Endothelial cell (in vitro differentiated cells): ENCODE results near the gene BCKDHB. TPM values are rescaled to one million over a fixed set of nuclear protein-coding genes. Genes with fewer than 3 reads are reported as not detected.

ENCODE experiments used
- DNase-seq: peaks from one replicate; pipeline ENCODE4 v3.0.0; 2021; ENCODE audit warnings: low spot score
- H3K27ac Mint-ChIP-seq: one replicate; pipeline ENCODE4 v1.8.0; 2021; ENCODE audit warnings: mixed read lengths, inconsistent platforms; ENCODE audit not compliant: unreplicated experiment
- H3K27me3 Mint-ChIP-seq: one replicate; pipeline ENCODE4 v1.8.0; 2021; ENCODE audit warnings: mild to moderate bottlenecking, moderate library complexity, mixed read lengths, inconsistent platforms; ENCODE audit not compliant: unreplicated experiment
- H3K36me3 Mint-ChIP-seq: one replicate; pipeline ENCODE4 v1.8.0; 2021; ENCODE audit warnings: mild to moderate bottlenecking, low read depth, mixed read lengths, inconsistent platforms; ENCODE audit not compliant: unreplicated experiment
- H3K4me1 Mint-ChIP-seq: one replicate; pipeline ENCODE4 v1.8.0; 2021; ENCODE audit warnings: mild to moderate bottlenecking, mixed read lengths, inconsistent platforms; ENCODE audit not compliant: unreplicated experiment
- H3K4me3 Mint-ChIP-seq: one replicate; pipeline ENCODE4 v1.8.0; 2021; ENCODE audit warnings: mild to moderate bottlenecking, mixed read lengths, inconsistent platforms; ENCODE audit not compliant: unreplicated experiment
- H3K9me3 Mint-ChIP-seq: one replicate; pipeline ENCODE4 v1.8.0; 2021; ENCODE audit warnings: mixed read lengths, inconsistent platforms; ENCODE audit not compliant: unreplicated experiment
- CTCF ChIP-seq: fragments of 200-600 bp; sonication (generic); IDR thresholded peaks from one replicate; pipeline ENCODE4 v1.5.0; 2021; ENCODE audit warnings: antibody characterized with exemption; ENCODE audit not compliant: unreplicated experiment
- total RNA-seq: library from RNA; stranded (reverse); fragmentation: NEBNext Ultra II Directional; extraction: Animal tissue kit (Norgen Biotek cat#: 25700); gene quantifications from one replicate; pipeline ENCODE4 v1.2.1, GENCODE V29; 2021; ENCODE audit not compliant: unreplicated experiment

The BCKDHB gene
- total RNA-seq, 1 donor from 2014 or later, result 15.3 TPM

GRCh38 chr6:80091506-80091905, 15.0 kb upstream of the BCKDHB start:
- no peak overlapping the region for H3K27ac Mint-ChIP-seq
- H3K27me3 Mint-ChIP-seq, result no peaks in the 10 kb centered on the region
- no peak overlapping the region for H3K4me3 Mint-ChIP-seq
- H3K36me3 Mint-ChIP-seq, result no peaks in the 10 kb centered on the region
- no peaks in the 10 kb centered on the region for H3K9me3 Mint-ChIP-seq
- no peak for DNase-seq
- no peak for TF ChIP-seq CTCF
- H3K4me1 Mint-ChIP-seq, result no peaks in the 10 kb centered on the region

GRCh38 chr6:80094017-80094416, 12.5 kb upstream of the BCKDHB start:
- peak; percentile 9 for DNase-seq
- Mint-ChIP-seq H3K4me3 (no peak overlapping the region), H3K36me3 (no peaks in the 10 kb centered on the region), H3K9me3 (no peaks in the 10 kb centered on the region), H3K4me1 (no peaks in the 10 kb centered on the region), H3K27me3 (no peaks in the 10 kb centered on the region), H3K27ac (no peak overlapping the region)
- peak; percentile 90 for TF ChIP-seq CTCF

- Mint-ChIP-seq H3K4me1 (no peaks in the 10 kb centered on the region), H3K36me3 (no peaks in the 10 kb centered on the region), H3K27ac (no peak overlapping the region), H3K9me3 (no peaks in the 10 kb centered on the region), H3K4me3 (no peak overlapping the region), H3K27me3 (no peaks in the 10 kb centered on the region)
- DNase-seq, result no peak
- TF ChIP-seq CTCF, result no peak
Measured at GRCh38 chr6:80095600-80095999, 10.9 kb upstream of the BCKDHB start.

GRCh38 chr6:80098392-80098791, 8.1 kb upstream of the BCKDHB start:
- H3K4me1 Mint-ChIP-seq, result no peaks in the 10 kb centered on the region
- no peak for TF ChIP-seq CTCF
- H3K36me3 Mint-ChIP-seq, result no peaks in the 10 kb centered on the region
- H3K4me3 Mint-ChIP-seq, result no peak overlapping the region
- H3K9me3 Mint-ChIP-seq, result no peaks in the 10 kb centered on the region
- no peaks in the 10 kb centered on the region for H3K27me3 Mint-ChIP-seq
- no peak overlapping the region for H3K27ac Mint-ChIP-seq
- no peak for DNase-seq

- no peak for DNase-seq
- Mint-ChIP-seq H3K4me1 (no peaks in the 10 kb centered on the region), H3K4me3 (no peak overlapping the region), H3K27ac (no peak overlapping the region), H3K27me3 (peaks cover 4% of the 10 kb centered on the region), H3K36me3 (no peaks in the 10 kb centered on the region), H3K9me3 (no peaks in the 10 kb centered on the region)
- no peak for TF ChIP-seq CTCF
Measured at GRCh38 chr6:80104520-80104919, 2.0 kb upstream of the BCKDHB start.
